Testis (tissue), 3 donors: ENCODE results near the gene SPDYE4. TPM values are rescaled to one million over a fixed set of nuclear protein-coding genes. Genes with fewer than 3 reads are reported as not detected.
A peak's percentile ranks its signal among the peaks of the same experiment; 100 is the strongest.

ENCODE experiments used
- DNase-seq: peaks from one replicate; pipeline ENCODE4 v3.0.0-alpha.2; 2019
- H3K27ac ChIP-seq, 2 donors: fragments of 200-600 bp; sonication (generic); one replicate each; pipeline ENCODE4 v1.5.1; 2019
- H3K27me3 ChIP-seq: fragments of 200-600 bp; sonication (generic); one replicate; pipeline ENCODE4 v1.5.1; 2019
- H3K36me3 ChIP-seq: fragments of 200-600 bp; sonication (generic); one replicate; pipeline ENCODE4 v1.5.1; 2017; ENCODE audit warnings: low read depth; ENCODE audit errors: missing control alignments
- H3K4me1 ChIP-seq: fragments of 200-600 bp; sonication (generic); one replicate; pipeline ENCODE4 v1.5.1; 2019
- H3K4me3 ChIP-seq, 2 donors: fragments of 200-600 bp; sonication (generic); one replicate each; pipeline ENCODE4 v1.5.1; 2017 to 2019
- H3K9me3 ChIP-seq: fragments of 200-600 bp; sonication (generic); one replicate; pipeline ENCODE4 v1.5.1; 2017
- POLR2A ChIP-seq: fragments of 450-650 bp; IDR thresholded peaks from one replicate; pipeline ENCODE4 v1.6.1; 2017; ENCODE audit warnings: antibody characterized with exemption, mild to moderate bottlenecking, moderate library complexity
- WGBS, 2 donors: methylation state at CpG; one replicate each; pipeline ENCODE4 v1.1.5; 2018; 5-methylcytosine and 5-hydroxymethylcytosine counted together
- intact Hi-C: fragments of 100-400 bp; cut with DNase I; formaldehyde crosslinking; loops from one replicate; pipeline ENCODE4 v1.15.1; 2023; ENCODE audit warnings: low total_unique reads
- polyA plus RNA-seq: library from polyadenylated mRNA; stranded (reverse); fragments of 350-450 nt; fragmentation: Illumina TruSeq; extraction: RNeasy Lipid Tissue Mini Kit (QIAGEN cat#74804); gene quantifications from one replicate; pipeline ENCODE4 v1.2.3, GENCODE V29; 2014; ENCODE audit warnings: low read depth, low replicate concordance; ENCODE audit not compliant: insufficient read depth
- total RNA-seq, 2 donors: library from RNA; depleted of rRNA; stranded (reverse); fragments of >200 nt; gene quantifications; one replicate each; pipeline ENCODE4 v1.2.3, GENCODE V29; 2016
- TF ChIP-seq, protein P1 (sequence below), 3 experiments: fragments of 450-650 bp in 2 of 3; fragments of 200-600 bp in 1 of 3; sonication (generic) in 1 of 3; IDR thresholded peaks; one replicate each; pipeline ENCODE4 v1.5.1; 2016 to 2019; ENCODE audit warnings: antibody characterized with exemption in 3 of 3, mild to moderate bottlenecking in 2 of 3, moderate library complexity in 1 of 3

The SPDYE4 gene
- total and polyA plus RNA-seq, 3 donors from 2014 or later, result 3.3 to 19.6 (median 17.6) TPM

- intact Hi-C loops, result no loop called here
- DNase-seq, result no peak
- no peaks in the 10 kb centered on the region for H3K4me1 ChIP-seq
- no peak overlapping the region for H3K27ac ChIP-seq
- no peak overlapping the region for H3K4me3 ChIP-seq
- no peaks in the 10 kb centered on the region for H3K27me3 ChIP-seq
- TF ChIP-seq, protein P1, sequence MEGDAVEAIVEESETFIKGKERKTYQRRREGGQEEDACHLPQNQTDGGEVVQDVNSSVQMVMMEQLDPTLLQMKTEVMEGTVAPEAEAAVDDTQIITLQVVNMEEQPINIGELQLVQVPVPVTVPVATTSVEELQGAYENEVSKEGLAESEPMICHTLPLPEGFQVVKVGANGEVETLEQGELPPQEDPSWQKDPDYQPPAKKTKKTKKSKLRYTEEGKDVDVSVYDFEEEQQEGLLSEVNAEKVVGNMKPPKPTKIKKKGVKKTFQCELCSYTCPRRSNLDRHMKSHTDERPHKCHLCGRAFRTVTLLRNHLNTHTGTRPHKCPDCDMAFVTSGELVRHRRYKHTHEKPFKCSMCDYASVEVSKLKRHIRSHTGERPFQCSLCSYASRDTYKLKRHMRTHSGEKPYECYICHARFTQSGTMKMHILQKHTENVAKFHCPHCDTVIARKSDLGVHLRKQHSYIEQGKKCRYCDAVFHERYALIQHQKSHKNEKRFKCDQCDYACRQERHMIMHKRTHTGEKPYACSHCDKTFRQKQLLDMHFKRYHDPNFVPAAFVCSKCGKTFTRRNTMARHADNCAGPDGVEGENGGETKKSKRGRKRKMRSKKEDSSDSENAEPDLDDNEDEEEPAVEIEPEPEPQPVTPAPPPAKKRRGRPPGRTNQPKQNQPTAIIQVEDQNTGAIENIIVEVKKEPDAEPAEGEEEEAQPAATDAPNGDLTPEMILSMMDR (IDR thresholded peaks at IDR 0.05), result no peak
- no peak for TF ChIP-seq POLR2A
- no peaks in the 10 kb centered on the region for H3K9me3 ChIP-seq
- no peaks in the 10 kb centered on the region for H3K36me3 ChIP-seq
- WGBS, 2 donors, result 91 to 92% methylated on average over 2 of the region's 2 CpGs
Measured at GRCh38 chr17:8788998-8789397, 30.7 kb upstream of the SPDYE4 start.

- Histone ChIP-seq H3K4me1 (no peaks in the 10 kb centered on the region), H3K27ac (no peak overlapping the region), H3K27me3 (no peaks in the 10 kb centered on the region), H3K9me3 (no peaks in the 10 kb centered on the region), H3K36me3 (no peaks in the 10 kb centered on the region), H3K4me3 (no peak overlapping the region)
- TF ChIP-seq, protein P1 (IDR thresholded peaks at IDR 0.05), result peak; percentile 64 to 80 (median 72)
- no peak for TF ChIP-seq POLR2A
- peak; percentile 80 for DNase-seq
- 37% methylated on average over 18 to 19 of the region's 19 CpGs for WGBS, 2 donors
- intact Hi-C loops, result no loop called here
Measured at GRCh38 chr17:8785547-8786413, 27.4 kb upstream of the SPDYE4 start.

DNA sequence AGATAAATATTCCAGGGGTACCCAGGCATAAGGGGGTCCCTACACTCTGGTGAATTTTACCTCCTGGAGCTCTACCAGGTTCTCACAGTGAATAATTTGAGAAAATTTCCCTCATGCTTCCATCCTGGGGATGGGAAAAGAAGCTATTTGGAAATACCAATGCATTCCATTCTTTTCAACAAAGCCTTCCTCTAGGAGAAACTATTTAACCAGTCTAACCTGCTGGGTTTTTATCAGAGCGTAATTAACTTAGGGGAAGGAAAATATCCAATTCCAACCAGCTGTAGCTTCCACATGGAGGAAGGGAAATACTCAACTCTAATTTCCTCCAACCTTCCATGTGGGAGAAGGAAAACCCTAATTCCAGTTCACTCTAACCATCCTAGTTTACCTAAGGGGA, 23.8 kb upstream of the SPDYE4 start:
- Histone ChIP-seq H3K27me3 (no peaks in the 10 kb centered on the region), H3K4me1 (no peaks in the 10 kb centered on the region), H3K27ac (no peak overlapping the region), H3K4me3 (no peak overlapping the region), H3K9me3 (no peaks in the 10 kb centered on the region), H3K36me3 (no peaks in the 10 kb centered on the region)
- DNase-seq, result no peak
- WGBS, 2 donors, result 90 to 97% methylated on average over 1 of the region's 1 CpG
- TF ChIP-seq, protein P1 (IDR thresholded peaks at IDR 0.05), result no peak
- no peak for TF ChIP-seq POLR2A
- intact Hi-C loops, result no loop called here

DNA sequence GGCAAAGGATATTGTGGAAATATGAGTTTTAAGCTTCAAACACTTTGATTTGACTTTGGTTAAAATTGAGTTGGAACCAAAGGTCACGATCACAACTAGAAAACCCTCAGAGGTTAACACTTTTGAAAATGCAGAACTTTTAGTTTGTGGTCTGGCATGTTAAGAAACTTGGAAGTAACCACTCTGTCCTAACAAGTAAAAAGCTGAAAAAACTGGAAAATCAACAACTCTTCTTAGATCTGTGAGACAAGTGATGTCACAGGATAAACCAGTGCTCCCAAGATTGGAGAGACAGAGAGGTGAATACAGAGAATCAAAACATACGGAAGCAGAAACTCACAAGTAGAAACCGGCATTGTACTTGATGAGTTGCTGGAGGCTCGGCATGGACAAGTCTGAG, 23.4 kb upstream of the SPDYE4 start:
- H3K4me1 ChIP-seq, result no peaks in the 10 kb centered on the region
- no peak for TF ChIP-seq POLR2A
- TF ChIP-seq, protein P1 (IDR thresholded peaks at IDR 0.05), result no peak
- WGBS, 2 donors, result 86 to 90% methylated on average over 4 of the region's 4 CpGs
- intact Hi-C loops, result no loop called here
- H3K4me3 ChIP-seq, result no peak overlapping the region
- H3K27me3 ChIP-seq, result no peaks in the 10 kb centered on the region
- DNase-seq, result no peak
- H3K36me3 ChIP-seq, result no peaks in the 10 kb centered on the region
- H3K27ac ChIP-seq, result no peak overlapping the region
- H3K9me3 ChIP-seq, result no peaks in the 10 kb centered on the region

GRCh38 chr17:8776881-8777280, 18.5 kb upstream of the SPDYE4 start:
- H3K9me3 ChIP-seq, result no peaks in the 10 kb centered on the region
- no peaks in the 10 kb centered on the region for H3K4me1 ChIP-seq
- no peak overlapping the region for H3K27ac ChIP-seq
- no peaks in the 10 kb centered on the region for H3K27me3 ChIP-seq
- H3K4me3 ChIP-seq, result no peak overlapping the region
- WGBS, 2 donors, result 67 to 82% methylated on average over 1 of the region's 1 CpG
- DNase-seq, result no peak
- H3K36me3 ChIP-seq, result no peaks in the 10 kb centered on the region
- TF ChIP-seq, protein P1 (IDR thresholded peaks at IDR 0.05), result no peak
- TF ChIP-seq POLR2A, result no peak
- intact Hi-C loops, result no loop called here
